NCI-H446 (cell line): ENCODE results near the gene MAPK1.
"Not testable (repeated sequence)": the region's sequence is repeated elsewhere in the genome, so short reads cannot be mapped to it uniquely, and the experiment has no call there.

Source experiments
- DNase-seq, 2 experiments: peaks; one replicate each; lab custom pipeline; 2025; lab: John Stamatoyannopoulos, UW

The MAPK1 gene

GRCh38 chr22:21725956-21726649, 141.3 kb downstream of the MAPK1 start:
- DNase-seq = no peak

GRCh38 chr22:21724496-21724895, 142.9 kb downstream of the MAPK1 start:
- not testable (repeated sequence) for DNase-seq

- not testable (repeated sequence) for DNase-seq
Observed at GRCh38 chr22:21721195-21721852, 146.1 kb downstream of the MAPK1 start.

- not testable (repeated sequence) for DNase-seq
Observed at GRCh38 chr22:21720191-21720859, 147.1 kb downstream of the MAPK1 start.

- DNase-seq = no peak
Observed at GRCh38 chr22:21719024-21719423, 148.4 kb downstream of the MAPK1 start.

GRCh38 chr22:21718499-21718898, 148.9 kb downstream of the MAPK1 start:
- DNase-seq = no peak

- not testable (repeated sequence) for DNase-seq
Observed at GRCh38 chr22:21716395-21717122, 150.9 kb downstream of the MAPK1 start.

DNA sequence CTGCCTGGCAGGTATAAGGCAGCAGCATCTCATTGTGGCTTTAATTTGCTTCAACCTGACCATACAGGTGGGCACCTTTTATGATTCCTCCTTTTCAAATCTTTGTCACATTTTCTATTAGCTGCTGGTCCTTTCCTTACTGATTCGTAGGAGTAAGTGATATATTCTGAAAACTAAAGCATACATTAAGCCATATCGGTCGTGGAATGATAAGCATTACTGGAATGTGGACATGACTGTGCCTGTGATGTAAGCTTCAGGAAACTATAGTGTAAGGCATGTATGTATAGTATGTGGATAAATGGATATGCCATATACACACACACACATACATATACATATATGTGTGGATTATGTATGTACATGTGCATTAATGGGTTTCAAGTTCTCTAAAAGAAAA, 152.7 kb downstream of the MAPK1 start:
- DNase-seq = no peak

DNA sequence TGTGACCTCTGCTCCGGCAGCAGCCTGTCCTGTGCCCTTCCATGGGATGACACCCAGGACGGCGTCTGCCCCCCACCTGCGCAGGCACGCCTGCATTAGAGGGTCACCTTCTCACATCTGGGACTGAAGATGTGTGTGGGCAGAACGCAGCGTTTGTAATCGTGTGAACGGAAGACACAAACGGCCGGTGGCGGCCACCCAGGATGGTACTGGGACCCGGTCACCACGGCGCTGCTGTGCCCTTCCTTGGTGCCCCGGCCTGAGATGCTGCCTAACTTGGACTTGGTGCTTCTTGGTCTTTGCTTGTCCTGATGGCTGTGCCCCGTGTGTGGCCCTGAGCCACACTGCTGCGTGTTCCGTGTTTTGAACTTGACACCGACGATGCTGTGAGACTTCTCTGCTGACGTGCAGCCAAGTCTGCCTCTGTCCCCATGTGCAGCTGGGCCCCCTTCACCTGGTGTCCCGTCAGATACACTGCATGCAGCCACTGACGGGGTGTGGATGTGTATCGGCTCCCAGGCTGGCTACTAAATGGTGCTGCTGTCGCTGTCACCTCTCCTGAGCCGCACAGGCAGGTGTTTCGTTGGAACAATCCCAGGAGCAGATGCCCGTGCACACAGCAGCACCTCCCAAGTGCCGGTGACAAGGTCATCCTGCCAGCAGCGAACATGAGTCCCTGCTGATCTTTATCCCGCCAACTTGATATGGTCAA, 153.2 kb downstream of the MAPK1 start:
- DNase-seq = no peak

DNA sequence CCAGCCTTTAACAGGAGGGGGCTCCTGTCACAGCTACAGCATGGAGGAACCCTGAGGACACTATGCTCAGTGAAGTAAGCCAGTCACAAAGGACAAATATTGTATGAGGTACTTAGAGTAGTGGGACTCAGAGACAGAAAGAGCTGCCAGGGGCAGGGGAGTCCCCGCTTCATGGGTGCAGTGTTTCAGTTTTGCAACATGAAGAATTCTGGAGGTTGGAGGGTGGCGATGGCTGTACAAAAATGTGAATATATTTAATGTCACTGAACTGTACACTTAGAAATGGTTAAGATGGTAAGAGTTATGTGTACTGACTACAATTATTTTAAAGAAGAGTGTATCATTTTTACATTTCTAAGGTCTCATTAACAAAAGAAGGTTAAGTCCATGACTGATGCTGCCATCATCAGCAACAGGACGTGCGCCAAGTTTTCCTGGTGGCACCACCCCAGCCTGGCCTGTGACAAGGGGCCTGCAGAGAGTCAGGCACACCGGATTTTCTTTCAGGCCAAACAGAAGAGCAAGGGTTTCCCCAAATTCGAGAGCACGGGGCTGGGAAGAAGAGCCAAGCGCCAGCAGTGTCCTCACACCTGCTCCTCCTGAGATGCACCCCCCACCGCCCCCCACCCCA, 153.9 kb downstream of the MAPK1 start:
- no peak for DNase-seq

DNA sequence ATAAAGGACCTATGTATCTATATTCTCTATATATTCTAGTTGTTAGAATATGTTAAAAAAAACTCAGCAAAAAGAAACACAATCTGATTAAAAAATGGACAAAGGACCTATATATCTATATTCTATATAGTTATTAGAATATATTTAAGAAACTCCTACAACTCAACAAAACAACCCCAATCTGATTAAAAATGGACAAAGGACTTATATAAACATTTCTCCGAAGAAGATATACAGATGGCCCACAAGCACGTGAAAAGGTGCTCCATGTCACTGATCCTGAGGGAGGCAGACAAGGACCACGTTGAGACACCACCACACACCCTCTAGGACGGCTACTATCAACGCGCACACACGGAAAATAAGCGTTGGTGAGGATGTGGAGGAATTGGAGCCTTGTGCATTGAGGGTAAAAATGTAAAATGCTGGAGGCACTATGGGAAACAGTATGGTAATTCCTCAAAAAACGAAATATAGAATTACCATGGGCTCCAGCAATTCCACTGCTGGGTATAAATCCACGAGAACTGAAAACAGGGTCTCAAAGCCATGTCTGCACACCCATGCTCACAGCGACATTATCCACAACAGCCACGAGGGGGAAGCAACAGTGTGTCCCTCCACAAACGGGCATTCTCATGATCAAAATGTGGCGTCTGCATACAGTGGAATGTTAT, 154.6 kb downstream of the MAPK1 start:
- DNase-seq = peak; percentile 35 to 77

- no peak for DNase-seq
Observed at GRCh38 chr22:21711851-21712250, 155.6 kb downstream of the MAPK1 start.

- DNase-seq = no peak
Observed at GRCh38 chr22:21710156-21710555, 157.3 kb downstream of the MAPK1 start.

DNA sequence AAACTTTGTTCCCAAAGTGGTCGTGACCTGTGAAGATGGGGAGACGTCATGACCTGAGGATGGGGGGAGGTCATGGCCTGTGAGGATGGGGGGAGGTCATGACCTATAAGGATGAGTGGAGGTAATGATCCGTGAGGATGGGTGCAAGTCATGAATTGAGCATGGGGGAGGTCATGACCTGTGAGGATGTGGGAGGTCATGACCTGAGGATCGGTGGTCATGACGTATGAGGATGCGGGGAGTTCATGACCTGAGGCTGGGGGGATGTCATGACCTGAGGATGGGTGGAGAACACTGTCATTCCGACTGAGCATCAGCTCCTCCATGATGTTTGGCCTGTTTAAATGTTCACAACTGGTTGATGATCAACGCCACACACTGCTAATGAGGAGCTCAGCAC, 157.8 kb downstream of the MAPK1 start:
- DNase-seq = no peak

DNA sequence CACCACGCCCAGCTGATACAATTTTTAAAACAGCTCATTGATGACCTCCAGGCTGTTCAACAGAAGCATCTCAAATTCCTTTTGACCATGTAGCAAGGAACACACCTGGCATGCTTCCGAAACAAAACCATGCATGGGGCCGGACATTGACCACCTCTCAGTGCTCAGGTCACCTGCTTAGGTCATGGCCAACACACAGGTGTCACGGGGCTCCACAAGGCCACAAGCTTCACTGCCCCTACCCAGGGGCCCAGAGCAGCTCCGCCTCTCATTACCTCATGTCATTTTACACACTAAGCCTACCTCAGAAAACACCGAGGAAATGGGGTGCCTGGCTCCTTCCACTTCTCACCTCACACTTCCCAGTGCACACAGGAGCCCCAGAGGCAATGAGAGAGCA, 158.5 kb downstream of the MAPK1 start:
- no peak for DNase-seq

DNA sequence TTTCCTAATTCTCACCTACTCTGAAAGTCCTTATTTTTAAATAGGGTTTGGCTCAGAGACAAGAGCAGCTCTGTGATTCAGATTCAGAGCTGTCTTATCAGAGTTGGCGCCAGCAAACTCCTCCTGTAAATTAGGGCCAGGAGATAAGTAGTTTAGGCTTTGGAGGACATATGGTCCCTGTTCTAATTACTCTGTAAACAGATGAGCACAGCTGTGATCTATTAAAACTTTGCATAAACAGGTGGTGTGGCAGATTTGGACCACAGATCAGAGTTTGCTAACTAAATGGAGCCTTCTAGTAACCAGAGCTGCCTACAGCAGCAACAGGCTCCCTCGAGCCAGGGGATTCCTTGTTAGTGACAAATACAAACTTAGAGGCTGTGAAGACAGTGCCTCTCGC, 159.8 kb downstream of the MAPK1 start:
- DNase-seq = peak in 1 of 2 experiments; percentile 67
